Measurements from ENCODE around the gene KCTD8.
"Not testable (repeated sequence)": the region's sequence is repeated elsewhere in the genome, so short reads cannot be mapped to it uniquely, and the experiment has no call there.

KCTD8 gene

DNA sequence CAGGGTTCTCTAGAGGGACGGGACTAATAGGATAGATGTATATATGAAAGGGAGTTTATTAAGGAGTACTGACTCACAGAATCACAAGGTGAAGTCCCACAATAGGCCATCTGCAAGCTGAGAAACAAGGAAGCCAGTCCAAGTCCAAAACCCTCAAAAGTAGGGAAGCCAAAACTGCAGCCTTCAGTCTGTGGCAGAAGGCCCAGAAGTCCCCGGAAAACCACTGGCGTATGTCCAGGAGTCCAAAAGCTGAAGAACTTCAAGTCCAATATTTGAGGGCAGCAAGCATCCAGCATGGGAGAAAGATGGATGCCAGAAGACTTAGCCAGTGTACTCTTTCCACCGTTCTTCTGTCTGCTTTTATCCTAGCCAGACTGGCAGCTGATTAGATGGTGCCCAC lies 227.2 kb downstream of the KCTD8 start:
- Histone ChIP-seq H3K36me3 (ENCODE audit: insufficient read depth, low read length) (no peaks in the 10 kb centered on the region), H3K27ac (ENCODE audit: low read depth, low read length) (no peak overlapping the region), H3K4me3 (ENCODE audit: low read length) (no peak overlapping the region), H3K9me3 (ENCODE audit: insufficient read depth, low read depth, low read length) (no peaks in the 10 kb centered on the region), H3K4me1 (ENCODE audit: insufficient read depth, low read length) (no peaks in the 10 kb centered on the region), H3K9ac (ENCODE audit: low read depth, low read length) (no peak overlapping the region), H3K27me3 (ENCODE audit: insufficient read depth, low read length) (no peaks in the 10 kb centered on the region)
- WGBS, result 95% methylated on average over 4 of the region's 4 CpGs

DNA sequence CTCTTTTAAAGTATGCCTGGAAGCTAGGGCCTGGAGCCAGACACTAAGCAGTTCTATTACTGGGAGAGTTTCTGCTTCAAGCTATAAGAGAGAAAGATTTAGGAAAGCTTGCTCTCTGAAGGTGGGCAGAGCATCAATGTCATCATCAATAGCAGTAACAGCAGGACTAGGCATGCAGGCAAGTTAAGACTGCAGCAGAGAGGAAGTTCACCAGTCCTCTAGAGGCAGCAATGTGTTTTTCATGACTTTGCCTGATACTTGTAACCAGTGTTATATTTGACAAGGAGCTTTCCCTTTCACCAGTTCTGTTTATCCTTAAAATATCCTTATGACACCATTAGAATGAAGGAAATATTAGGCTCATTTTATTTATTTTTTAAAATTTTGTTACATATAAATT lies 237.9 kb downstream of the KCTD8 start:
- no peak overlapping the region for H3K27ac ChIP-seq (ENCODE audit: low read depth, low read length)
- H3K27me3 ChIP-seq (ENCODE audit: insufficient read depth, low read length), result no peaks in the 10 kb centered on the region
- no peaks in the 10 kb centered on the region for H3K9me3 ChIP-seq (ENCODE audit: insufficient read depth, low read depth, low read length)
- H3K36me3 ChIP-seq (ENCODE audit: insufficient read depth, low read length), result no peaks in the 10 kb centered on the region
- H3K4me3 ChIP-seq (ENCODE audit: low read length), result no peak overlapping the region
- no peaks in the 10 kb centered on the region for H3K4me1 ChIP-seq (ENCODE audit: insufficient read depth, low read length)
- H3K9ac ChIP-seq (ENCODE audit: low read depth, low read length), result no peak overlapping the region

DNA sequence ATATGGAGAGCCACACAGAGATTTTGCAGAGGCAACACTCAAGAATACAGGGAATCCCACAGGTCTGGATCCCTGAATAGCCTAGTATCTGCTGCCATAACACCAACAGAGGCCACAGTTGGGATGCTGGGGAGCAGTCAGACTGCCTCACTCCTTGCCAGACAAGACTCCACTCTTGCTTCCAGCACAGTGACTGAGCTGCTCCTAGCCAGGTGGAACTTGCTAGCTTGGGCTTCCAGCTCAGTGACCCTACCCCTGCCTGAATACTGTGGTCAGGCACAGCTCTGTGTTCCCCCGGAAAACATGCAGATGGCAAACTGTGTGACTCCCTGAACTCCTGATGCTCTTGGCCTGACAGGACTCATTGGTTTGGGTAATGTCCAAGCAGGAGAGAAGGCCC lies 251.8 kb downstream of the KCTD8 start:
- H3K9me3 ChIP-seq (ENCODE audit: insufficient read depth, low read depth, low read length), result peaks cover 6% of the 10 kb centered on the region; the same call in 1 of the 2 replicates
- no peak overlapping the region for H3K9ac ChIP-seq (ENCODE audit: low read depth, low read length)
- no peaks in the 10 kb centered on the region for H3K27me3 ChIP-seq (ENCODE audit: insufficient read depth, low read length)
- H3K27ac ChIP-seq (ENCODE audit: low read depth, low read length), result no peak overlapping the region
- no peak overlapping the region for H3K4me3 ChIP-seq (ENCODE audit: low read length)
- no peaks in the 10 kb centered on the region for H3K4me1 ChIP-seq (ENCODE audit: insufficient read depth, low read length)
- H3K36me3 ChIP-seq (ENCODE audit: insufficient read depth, low read length), result no peaks in the 10 kb centered on the region
- 97% methylated on average over 1 of the region's 1 CpG for WGBS

DNA sequence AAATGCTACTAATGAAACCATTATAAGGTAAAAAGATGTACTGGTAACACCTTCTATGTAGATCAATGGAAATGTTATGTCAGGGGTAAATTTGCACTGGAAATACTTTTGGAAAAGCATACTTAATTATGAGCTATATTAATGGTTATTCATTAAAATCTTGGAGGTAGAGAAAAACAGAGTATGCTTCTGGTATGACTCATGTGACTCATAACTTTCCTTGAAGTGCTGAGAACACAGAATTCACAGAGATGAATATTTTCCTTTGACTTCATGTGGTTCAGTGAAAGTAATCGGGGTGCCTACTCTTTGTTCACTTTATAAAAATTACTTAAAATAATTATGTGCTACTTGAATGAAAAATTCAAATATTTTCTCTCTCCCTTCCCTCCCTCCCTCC lies 254.2 kb downstream of the KCTD8 start:
- Histone ChIP-seq H3K4me1 (ENCODE audit: insufficient read depth, low read length) (no peaks in the 10 kb centered on the region), H3K4me3 (ENCODE audit: low read length) (no peak overlapping the region), H3K36me3 (ENCODE audit: insufficient read depth, low read length) (no peaks in the 10 kb centered on the region), H3K9ac (ENCODE audit: low read depth, low read length) (no peak overlapping the region), H3K9me3 (ENCODE audit: insufficient read depth, low read depth, low read length) (peaks cover 10% of the 10 kb centered on the region; the same call in 1 of the 2 replicates), H3K27me3 (ENCODE audit: insufficient read depth, low read length) (no peaks in the 10 kb centered on the region), H3K27ac (ENCODE audit: low read depth, low read length) (no peak overlapping the region)
- WGBS, result no CpG with 5 or more reads among the region's 1 CpG

DNA sequence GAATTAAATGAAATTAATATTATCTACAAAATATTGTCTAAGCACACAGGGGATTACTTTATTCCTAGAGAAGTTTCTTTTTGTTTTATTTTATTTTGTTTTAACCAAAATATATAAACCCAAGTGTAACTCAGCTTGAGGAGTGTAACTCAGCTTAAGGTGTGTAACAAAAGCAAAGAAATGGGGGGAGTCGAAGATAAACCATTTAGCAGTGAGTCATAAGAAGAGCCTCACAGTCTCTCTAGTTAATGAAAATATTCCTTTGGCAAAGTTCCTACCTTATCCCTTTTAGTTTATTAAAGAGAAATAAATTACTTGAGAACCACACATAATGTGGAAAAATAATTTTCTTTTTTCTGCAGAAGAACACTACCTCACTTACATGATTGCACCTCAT lies 261.8 kb downstream of the KCTD8 start:
- WGBS, result 100% methylated on average over 1 of the region's 1 CpG
- Histone ChIP-seq H3K4me3 (ENCODE audit: low read length) (no peak overlapping the region), H3K9me3 (ENCODE audit: insufficient read depth, low read depth, low read length) (peaks cover 4% of the 10 kb centered on the region; the same call in 1 of the 2 replicates), H3K9ac (ENCODE audit: low read depth, low read length) (no peak overlapping the region), H3K36me3 (ENCODE audit: insufficient read depth, low read length) (no peaks in the 10 kb centered on the region), H3K27ac (ENCODE audit: low read depth, low read length) (no peak overlapping the region), H3K4me1 (ENCODE audit: insufficient read depth, low read length) (no peaks in the 10 kb centered on the region), H3K27me3 (ENCODE audit: insufficient read depth, low read length) (no peaks in the 10 kb centered on the region)

DNA sequence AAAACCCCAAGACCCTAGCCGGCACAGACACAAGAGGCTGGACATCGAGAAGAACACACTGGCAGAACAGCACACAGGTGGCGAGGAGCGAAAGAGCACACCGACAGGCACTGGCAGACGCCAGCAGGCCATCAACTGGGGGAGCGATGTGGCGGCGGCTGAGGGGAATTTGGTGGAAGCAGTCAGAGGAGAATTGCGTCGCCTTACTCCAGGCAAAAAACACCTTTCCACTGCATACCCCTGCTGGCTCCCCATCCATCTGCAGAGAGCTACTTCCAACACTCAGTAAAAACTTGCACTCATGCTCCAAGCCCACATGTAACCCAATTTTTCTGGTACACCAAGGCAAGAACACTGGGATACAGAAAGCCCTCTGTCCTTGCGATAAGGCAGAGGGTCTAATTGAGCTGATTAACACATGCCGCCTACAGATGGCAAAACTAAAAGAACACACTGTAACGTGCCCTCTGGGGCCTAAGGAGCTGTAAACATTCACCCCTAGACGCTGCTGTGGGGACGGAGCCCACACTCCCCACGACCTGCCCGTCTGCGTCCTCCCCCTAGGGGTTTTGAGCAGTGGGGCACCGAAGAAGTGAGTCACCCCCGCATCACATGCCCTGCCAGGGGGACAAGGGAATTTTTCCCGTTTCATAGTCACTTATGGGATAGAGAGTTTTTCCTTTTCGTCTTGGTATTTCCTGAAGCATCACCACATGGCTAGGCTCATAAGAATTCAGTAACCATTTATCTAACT lies 262.3 kb downstream of the KCTD8 start:
- Histone ChIP-seq H3K36me3 (ENCODE audit: insufficient read depth, low read length) (no peaks in the 10 kb centered on the region), H3K4me1 (ENCODE audit: insufficient read depth, low read length) (no peaks in the 10 kb centered on the region), H3K9ac (ENCODE audit: low read depth, low read length) (no peak overlapping the region), H3K27ac (ENCODE audit: low read depth, low read length) (no peak overlapping the region), H3K9me3 (ENCODE audit: insufficient read depth, low read depth, low read length) (no peaks in the 10 kb centered on the region), H3K4me3 (ENCODE audit: low read length) (no peak overlapping the region), H3K27me3 (ENCODE audit: insufficient read depth, low read length) (no peaks in the 10 kb centered on the region)
- WGBS, result 91% methylated on average over 22 of the region's 23 CpGs

DNA sequence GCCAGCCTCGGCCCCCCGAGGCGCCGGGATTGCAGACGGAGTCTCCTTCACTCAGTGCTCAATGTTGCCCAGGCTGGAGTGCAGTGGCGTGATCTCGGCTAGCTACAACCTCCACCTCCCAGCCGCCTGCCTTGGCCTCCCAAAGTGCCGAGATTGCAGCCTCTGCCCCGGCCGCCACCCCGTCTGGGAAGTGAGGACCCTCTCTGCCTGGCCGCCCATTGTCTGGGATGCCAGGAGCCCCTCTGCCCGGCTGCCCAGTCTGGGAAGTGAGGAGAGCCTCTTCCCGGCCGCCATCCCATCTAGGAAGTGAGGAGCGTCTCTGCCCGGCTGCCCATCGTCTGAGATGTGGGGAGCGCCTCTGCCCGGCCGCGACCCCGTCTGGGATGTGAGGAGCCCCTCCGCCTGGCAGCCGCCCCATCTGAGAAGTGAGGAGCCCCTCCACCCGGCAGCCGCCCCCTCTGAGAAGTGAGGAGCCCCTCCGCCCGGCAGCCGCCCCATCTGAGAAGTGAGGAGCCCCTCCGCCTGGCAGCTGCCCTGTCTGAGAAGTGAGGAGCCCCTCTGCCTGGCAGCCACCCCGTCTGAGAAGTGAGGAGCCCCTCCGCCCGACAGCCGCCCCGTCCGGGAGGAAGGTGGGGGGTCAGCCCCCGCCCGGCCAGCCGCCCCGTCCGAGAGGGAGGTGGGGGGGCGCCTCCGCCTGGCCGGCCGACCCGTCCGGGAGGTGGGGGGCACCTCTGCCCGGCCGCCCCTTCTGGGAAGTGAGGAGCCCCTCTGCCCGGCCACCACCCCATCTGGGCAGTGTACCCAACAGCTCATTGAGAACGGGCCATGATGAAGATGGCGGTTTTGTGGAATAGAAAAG lies 266.9 kb downstream of the KCTD8 start:
- not testable (repeated sequence) for H3K36me3 ChIP-seq (ENCODE audit: insufficient read depth, low read length); H3K9ac ChIP-seq (ENCODE audit: low read depth, low read length); H3K27me3 ChIP-seq (ENCODE audit: insufficient read depth, low read length); H3K27ac ChIP-seq (ENCODE audit: low read depth, low read length); H3K9me3 ChIP-seq (ENCODE audit: insufficient read depth, low read depth, low read length); H3K4me1 ChIP-seq (ENCODE audit: insufficient read depth, low read length); H3K4me3 ChIP-seq (ENCODE audit: low read length)
- 96% methylated on average over 54 of the region's 54 CpGs for WGBS

DNA sequence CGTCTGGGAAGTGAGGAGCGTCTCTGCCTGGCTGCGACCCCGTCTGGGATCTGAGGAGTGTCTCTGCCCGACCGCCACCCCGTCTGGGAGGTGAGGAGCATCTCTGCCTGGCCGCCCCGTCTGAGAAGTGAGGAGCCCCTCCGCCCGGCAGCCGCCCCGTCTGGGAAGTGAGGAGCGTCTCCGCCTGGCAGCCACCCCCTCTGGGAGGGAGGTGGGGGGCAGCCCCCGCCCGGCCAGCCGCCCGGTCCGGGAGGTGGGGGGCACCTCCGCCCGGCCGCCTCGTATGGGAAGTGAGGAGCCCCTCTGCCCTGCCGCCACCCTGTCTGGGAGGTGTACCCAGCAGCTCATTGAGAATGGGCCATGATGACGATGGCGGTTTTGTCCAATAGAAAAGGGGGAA lies 280.8 kb downstream of the KCTD8 start:
- not testable (repeated sequence) for H3K4me3 ChIP-seq (ENCODE audit: low read length); H3K27ac ChIP-seq (ENCODE audit: low read depth, low read length); H3K9me3 ChIP-seq (ENCODE audit: insufficient read depth, low read depth, low read length); H3K9ac ChIP-seq (ENCODE audit: low read depth, low read length); H3K27me3 ChIP-seq (ENCODE audit: insufficient read depth, low read length); H3K36me3 ChIP-seq (ENCODE audit: insufficient read depth, low read length); H3K4me1 ChIP-seq (ENCODE audit: insufficient read depth, low read length)
- WGBS, result 97% methylated on average over 27 of the region's 27 CpGs

DNA sequence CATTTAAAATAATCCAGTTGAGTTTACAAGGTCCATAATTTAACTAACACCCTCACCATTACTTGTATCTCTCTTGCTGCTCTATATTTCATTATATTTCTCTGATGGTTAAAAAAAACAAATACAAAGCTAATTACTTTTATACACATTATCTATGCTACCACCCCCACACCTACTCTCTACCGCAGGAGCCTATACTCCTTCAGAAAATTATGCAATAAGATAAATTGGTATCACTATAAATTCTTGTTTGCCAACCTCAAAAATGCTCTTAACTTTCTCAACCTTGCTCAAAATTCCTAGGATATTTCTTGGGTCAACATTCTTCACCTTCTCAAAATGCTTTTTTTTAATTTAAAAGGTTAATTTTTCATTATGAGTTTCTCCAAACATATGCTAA lies 282.7 kb downstream of the KCTD8 start:
- Histone ChIP-seq H3K9me3 (ENCODE audit: insufficient read depth, low read depth, low read length) (peaks cover 7% of the 10 kb centered on the region; the same call in 1 of the 2 replicates), H3K27ac (ENCODE audit: low read depth, low read length) (no peak overlapping the region), H3K4me1 (ENCODE audit: insufficient read depth, low read length) (no peaks in the 10 kb centered on the region), H3K9ac (ENCODE audit: low read depth, low read length) (no peak overlapping the region), H3K27me3 (ENCODE audit: insufficient read depth, low read length) (no peaks in the 10 kb centered on the region), H3K36me3 (ENCODE audit: insufficient read depth, low read length) (no peaks in the 10 kb centered on the region), H3K4me3 (ENCODE audit: low read length) (no peak overlapping the region)
- 100% methylated on average over 1 of the region's 1 CpG for WGBS

DNA sequence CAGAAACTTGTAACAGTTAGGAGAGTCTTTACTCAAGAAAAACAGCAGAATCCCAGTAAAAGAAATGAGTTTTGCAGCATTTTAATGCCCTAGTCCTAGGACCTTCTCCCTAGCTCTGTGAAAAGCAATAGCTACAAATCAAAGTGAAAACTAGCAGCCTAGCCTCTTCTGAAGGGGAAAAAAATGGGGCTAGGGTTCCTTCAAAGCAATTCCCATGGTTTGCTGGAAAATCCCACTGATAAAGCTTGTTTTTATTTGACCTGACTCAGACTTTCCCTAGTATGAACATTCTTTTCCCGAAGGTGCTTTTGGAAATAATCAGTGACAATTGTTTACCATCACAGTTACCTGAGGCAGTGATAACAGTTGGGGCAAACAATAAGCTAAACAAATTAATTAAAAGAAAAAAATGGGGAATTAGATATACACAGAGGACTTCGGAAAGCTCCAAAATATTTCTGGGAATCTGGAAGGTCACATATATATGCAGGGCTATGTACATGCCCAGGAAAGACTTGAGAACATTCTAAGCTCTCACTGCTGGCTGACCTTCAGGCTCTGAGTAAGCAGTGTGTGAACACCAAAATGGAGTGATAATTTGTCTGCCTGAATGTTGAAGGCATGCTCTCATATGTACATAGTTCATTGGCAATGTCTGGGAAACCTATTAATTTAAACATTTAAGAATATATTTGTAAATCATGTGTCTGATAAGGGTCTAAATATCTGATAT lies 285.9 kb downstream of the KCTD8 start:
- H3K27me3 ChIP-seq (ENCODE audit: insufficient read depth, low read length), result no peaks in the 10 kb centered on the region
- H3K9ac ChIP-seq (ENCODE audit: low read depth, low read length), result no peak overlapping the region
- no peak overlapping the region for H3K4me3 ChIP-seq (ENCODE audit: low read length)
- 94% methylated on average over 2 of the region's 2 CpGs for WGBS
- H3K36me3 ChIP-seq (ENCODE audit: insufficient read depth, low read length), result no peaks in the 10 kb centered on the region
- H3K27ac ChIP-seq (ENCODE audit: low read depth, low read length), result no peak overlapping the region
- H3K4me1 ChIP-seq (ENCODE audit: insufficient read depth, low read length), result no peaks in the 10 kb centered on the region
- peaks cover 7% of the 10 kb centered on the region; the same call in 1 of the 2 replicates for H3K9me3 ChIP-seq (ENCODE audit: insufficient read depth, low read depth, low read length)

DNA sequence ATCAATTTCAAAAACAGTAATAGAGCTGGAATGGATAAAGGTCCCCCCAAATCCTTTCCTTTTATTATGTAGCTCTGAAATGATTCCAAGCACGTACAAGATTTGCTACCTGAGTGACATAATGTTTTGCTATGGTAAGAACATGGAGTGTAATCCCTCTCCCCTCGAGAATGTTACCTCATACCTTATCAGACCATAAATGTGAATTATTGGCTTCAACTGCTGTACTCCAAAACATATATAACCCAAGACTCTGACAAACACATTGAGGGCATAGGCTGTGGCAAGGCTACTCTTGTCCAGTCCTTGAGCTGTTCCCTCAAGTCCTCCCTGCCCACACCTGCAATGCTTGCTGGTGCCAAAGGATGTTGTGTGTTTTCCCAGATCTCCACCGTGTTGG lies 286.9 kb downstream of the KCTD8 start:
- Histone ChIP-seq H3K4me3 (ENCODE audit: low read length) (no peak overlapping the region), H3K27me3 (ENCODE audit: insufficient read depth, low read length) (no peaks in the 10 kb centered on the region), H3K4me1 (ENCODE audit: insufficient read depth, low read length) (no peaks in the 10 kb centered on the region), H3K9me3 (ENCODE audit: insufficient read depth, low read depth, low read length) (peaks cover 5% of the 10 kb centered on the region; the same call in 1 of the 2 replicates), H3K9ac (ENCODE audit: low read depth, low read length) (no peak overlapping the region), H3K36me3 (ENCODE audit: insufficient read depth, low read length) (no peaks in the 10 kb centered on the region), H3K27ac (ENCODE audit: low read depth, low read length) (no peak overlapping the region)
- WGBS, result 96% methylated on average over 2 of the region's 3 CpGs

Measured in HUES64 (cell line).